Activated naive CD4-positive, alpha-beta T cell treated with anti-CD3 and anti-CD28 coated beads, Interleukin-2, amount 50 U/mL, for 24 hours (primary cell): ENCODE data around the gene IL20RA.
A peak's percentile ranks its signal among the peaks of the same experiment; 100 is the strongest.

Experiments
- H3K27ac Mint-ChIP-seq: one replicate; pipeline ENCODE4 v1.8.0; 2021; ENCODE audit warnings: mild to moderate bottlenecking, mixed read lengths
- H3K27me3 Mint-ChIP-seq: one replicate; pipeline ENCODE4 v1.8.0; 2021; ENCODE audit warnings: mixed read lengths
- H3K36me3 Mint-ChIP-seq: one replicate; pipeline ENCODE4 v1.8.0; 2021; ENCODE audit warnings: mixed read lengths
- H3K4me1 Mint-ChIP-seq: one replicate; pipeline ENCODE4 v1.8.0; 2021; ENCODE audit warnings: mixed read lengths
- H3K4me3 Mint-ChIP-seq: one replicate; pipeline ENCODE4 v1.8.0; 2021; ENCODE audit warnings: mild to moderate bottlenecking, mixed read lengths
- H3K9me3 Mint-ChIP-seq: one replicate; pipeline ENCODE4 v1.8.0; 2021; ENCODE audit warnings: mixed read lengths

Gene IL20RA

DNA sequence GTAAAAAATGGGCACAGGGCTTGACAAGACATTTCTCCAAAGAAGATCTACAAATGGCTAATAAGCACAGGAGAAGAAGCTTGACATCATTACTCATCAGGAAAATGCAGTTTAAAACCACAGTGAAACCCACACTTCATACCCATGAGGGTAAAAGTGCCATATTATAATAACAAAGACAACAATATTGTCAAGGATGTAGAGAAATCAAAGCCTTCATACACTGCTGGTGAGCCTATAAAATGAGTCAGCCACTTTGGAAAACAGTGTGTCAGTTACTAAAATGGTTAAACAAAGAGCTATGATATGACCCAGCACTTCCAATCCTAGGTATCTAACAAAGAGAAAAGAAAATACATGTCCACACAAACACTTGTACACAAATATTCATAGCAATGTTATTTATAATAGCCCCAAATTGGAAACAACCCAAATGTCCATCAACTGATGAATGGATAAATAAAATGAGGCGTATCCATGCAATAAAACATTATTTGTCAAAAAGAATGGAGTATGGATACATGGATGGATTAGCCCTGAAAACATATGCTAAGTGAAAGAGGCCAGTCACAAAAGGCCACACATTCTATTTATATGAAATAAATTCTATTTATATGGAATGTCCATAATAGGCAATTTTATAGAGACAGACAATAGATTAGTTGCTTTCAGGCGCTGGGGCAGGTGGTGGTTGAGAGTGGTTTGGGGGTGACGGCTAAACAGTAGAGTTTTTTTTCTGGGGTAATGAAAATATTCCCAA, 11.5 kb upstream of the IL20RA start:
- H3K4me1 Mint-ChIP-seq, result no peaks in the 10 kb centered on the region
- no peaks in the 10 kb centered on the region for H3K36me3 Mint-ChIP-seq
- no peak overlapping the region for H3K27ac Mint-ChIP-seq
- no peaks in the 10 kb centered on the region for H3K9me3 Mint-ChIP-seq
- no peak overlapping the region for H3K4me3 Mint-ChIP-seq
- peaks cover 11% of the 10 kb centered on the region for H3K27me3 Mint-ChIP-seq

- Mint-ChIP-seq H3K27me3 (peaks cover 35% of the 10 kb centered on the region), H3K36me3 (no peaks in the 10 kb centered on the region), H3K27ac (no peak overlapping the region), H3K9me3 (no peaks in the 10 kb centered on the region), H3K4me3 (no peak overlapping the region), H3K4me1 (no peaks in the 10 kb centered on the region)
Observed at GRCh38 chr6:137051790-137052472, 7.2 kb upstream of the IL20RA start.

GRCh38 chr6:137049095-137049494, 4.3 kb upstream of the IL20RA start:
- no peaks in the 10 kb centered on the region for H3K9me3 Mint-ChIP-seq
- no peak overlapping the region for H3K4me3 Mint-ChIP-seq

DNA sequence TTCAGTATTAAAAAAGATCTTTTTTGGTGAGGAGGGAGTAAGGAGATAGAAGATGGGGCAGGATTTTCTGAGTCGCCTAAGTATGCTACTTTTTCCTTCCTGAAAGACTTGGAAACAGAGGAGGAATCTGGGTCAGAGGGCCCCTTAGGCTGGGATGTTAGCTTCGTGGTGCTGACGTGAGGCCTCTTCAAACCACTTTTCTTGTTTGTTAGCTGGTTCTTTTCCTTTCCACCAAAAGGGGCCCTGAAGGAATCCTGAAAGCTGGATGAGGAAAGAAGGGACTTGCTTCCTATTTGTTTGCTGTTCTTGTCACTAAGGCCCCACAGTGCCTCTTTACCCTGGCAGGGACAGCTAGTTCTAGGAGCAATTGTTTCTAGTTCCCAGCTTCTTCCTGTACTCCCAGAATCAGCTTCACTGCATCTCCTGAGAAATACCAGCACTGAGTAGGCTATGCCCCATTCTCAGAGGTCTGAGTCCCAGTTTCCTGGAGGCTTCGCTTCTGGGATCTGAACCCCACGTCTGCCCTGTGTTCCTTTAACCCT, 2.2 kb upstream of the IL20RA start:
- H3K4me3 Mint-ChIP-seq, result no peak overlapping the region
- no peaks in the 10 kb centered on the region for H3K36me3 Mint-ChIP-seq
- H3K9me3 Mint-ChIP-seq, result no peaks in the 10 kb centered on the region
- peaks cover 58% of the 10 kb centered on the region for H3K27me3 Mint-ChIP-seq
- no peak overlapping the region for H3K27ac Mint-ChIP-seq
- peaks cover 4% of the 10 kb centered on the region for H3K4me1 Mint-ChIP-seq

More at GRCh38 chr6:137049095-137049494, 4.3 kb upstream of the IL20RA start:
- peaks cover 4% of the 10 kb centered on the region for H3K4me1 Mint-ChIP-seq
- peaks cover 45% of the 10 kb centered on the region for H3K27me3 Mint-ChIP-seq
- H3K36me3 Mint-ChIP-seq, result no peaks in the 10 kb centered on the region
- no peak overlapping the region for H3K27ac Mint-ChIP-seq

- peak overlapping the region; percentile 61 for H3K4me3 Mint-ChIP-seq
- peaks cover 4% of the 10 kb centered on the region for H3K4me1 Mint-ChIP-seq
- H3K27ac Mint-ChIP-seq, result no peak overlapping the region
- peaks cover 60% of the 10 kb centered on the region for H3K27me3 Mint-ChIP-seq
- H3K36me3 Mint-ChIP-seq, result no peaks in the 10 kb centered on the region
- H3K9me3 Mint-ChIP-seq, result no peaks in the 10 kb centered on the region
Observed at GRCh38 chr6:137045222-137045789, 541 bp upstream of the IL20RA start.

GRCh38 chr6:137043710-137044365, 927 bp downstream of the IL20RA start:
- Mint-ChIP-seq H3K36me3 (no peaks in the 10 kb centered on the region), H3K27me3 (peaks cover 66% of the 10 kb centered on the region), H3K27ac (no peak overlapping the region)

DNA sequence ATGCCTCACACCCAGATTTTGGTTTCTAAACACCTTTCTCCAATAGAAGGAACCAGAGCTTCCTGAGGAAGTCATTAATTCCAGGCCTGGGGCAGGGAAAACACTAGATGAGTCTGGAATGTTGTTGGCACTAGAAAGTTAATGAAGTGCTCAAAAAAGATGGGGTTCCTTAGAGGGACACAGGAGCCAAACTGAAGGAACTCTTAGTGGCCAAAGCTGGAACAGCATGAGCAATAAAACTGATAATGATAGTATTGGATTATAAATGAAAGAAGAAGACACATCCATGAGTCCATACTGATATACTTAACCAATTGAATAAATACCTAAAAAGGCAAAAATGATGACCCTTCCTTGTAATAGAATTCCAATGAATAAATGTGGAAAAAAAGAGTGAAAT, 4.4 kb downstream of the IL20RA start:
- Mint-ChIP-seq H3K36me3 (no peaks in the 10 kb centered on the region), H3K4me3 (no peak overlapping the region), H3K4me1 (peaks cover 4% of the 10 kb centered on the region), H3K27me3 (peaks cover 58% of the 10 kb centered on the region), H3K9me3 (no peaks in the 10 kb centered on the region), H3K27ac (no peak overlapping the region)

More at GRCh38 chr6:137043710-137044365, 927 bp downstream of the IL20RA start:
- peaks cover 4% of the 10 kb centered on the region for H3K4me1 Mint-ChIP-seq
- peak overlapping the region; percentile 82 for H3K4me3 Mint-ChIP-seq
- no peaks in the 10 kb centered on the region for H3K9me3 Mint-ChIP-seq

DNA sequence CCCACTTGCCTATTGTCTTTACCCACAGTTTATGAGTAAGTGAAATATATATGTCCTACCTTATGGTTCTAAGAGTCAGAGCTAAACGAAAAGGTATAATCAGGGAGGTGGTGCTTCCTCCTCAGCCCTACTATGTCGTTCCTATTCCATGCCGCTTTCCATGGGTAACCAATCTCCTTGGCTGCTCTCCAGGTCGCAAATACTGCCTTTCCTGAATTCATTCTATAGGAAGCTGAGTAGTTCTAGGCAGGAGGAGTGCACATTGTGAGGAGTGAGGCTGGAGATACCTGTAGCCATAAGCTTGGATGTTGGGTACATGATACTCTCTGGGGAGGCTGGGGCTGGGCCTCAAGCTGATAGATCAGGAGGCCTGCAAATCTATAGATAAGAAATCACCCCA, 5.8 kb downstream of the IL20RA start:
- H3K4me3 Mint-ChIP-seq, result no peak overlapping the region
- H3K27me3 Mint-ChIP-seq, result peaks cover 54% of the 10 kb centered on the region
- H3K36me3 Mint-ChIP-seq, result no peaks in the 10 kb centered on the region
- H3K4me1 Mint-ChIP-seq, result peaks cover 1% of the 10 kb centered on the region
- no peak overlapping the region for H3K27ac Mint-ChIP-seq
- no peaks in the 10 kb centered on the region for H3K9me3 Mint-ChIP-seq

- no peak overlapping the region for H3K4me3 Mint-ChIP-seq
- H3K9me3 Mint-ChIP-seq, result no peaks in the 10 kb centered on the region
- peaks cover 10% of the 10 kb centered on the region for H3K4me1 Mint-ChIP-seq
- no peaks in the 10 kb centered on the region for H3K36me3 Mint-ChIP-seq
- H3K27me3 Mint-ChIP-seq, result peaks cover 41% of the 10 kb centered on the region
- H3K27ac Mint-ChIP-seq, result no peak overlapping the region
Observed at GRCh38 chr6:137036566-137037300, 8.0 kb downstream of the IL20RA start.

GRCh38 chr6:137033828-137034227, 10.9 kb downstream of the IL20RA start:
- H3K27me3 Mint-ChIP-seq, result peaks cover 24% of the 10 kb centered on the region
- H3K27ac Mint-ChIP-seq, result no peak overlapping the region

DNA sequence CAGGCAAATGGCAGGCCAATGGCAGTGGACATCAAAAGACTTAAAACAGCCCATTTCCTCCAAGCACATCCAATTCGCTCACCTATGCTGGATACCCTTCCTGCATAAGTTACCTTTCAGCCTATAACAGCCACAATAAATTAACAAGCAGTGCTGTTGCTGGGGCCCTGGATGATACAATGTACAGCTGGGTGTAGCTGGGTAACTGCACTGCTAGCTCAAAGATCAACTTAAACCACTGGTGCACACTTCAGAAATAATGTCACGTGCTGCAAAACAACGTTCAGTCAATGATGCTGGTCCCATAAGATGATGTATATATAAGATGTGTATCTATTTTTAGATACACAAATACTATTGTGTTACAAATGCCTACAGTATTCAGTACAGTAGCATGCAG, 13.6 kb downstream of the IL20RA start:
- H3K36me3 Mint-ChIP-seq, result no peaks in the 10 kb centered on the region
- H3K27ac Mint-ChIP-seq, result no peak overlapping the region
- H3K27me3 Mint-ChIP-seq, result peaks cover 25% of the 10 kb centered on the region

More at GRCh38 chr6:137033828-137034227, 10.9 kb downstream of the IL20RA start:
- Mint-ChIP-seq H3K4me1 (peaks cover 10% of the 10 kb centered on the region), H3K4me3 (no peak overlapping the region), H3K9me3 (no peaks in the 10 kb centered on the region), H3K36me3 (no peaks in the 10 kb centered on the region)

DNA sequence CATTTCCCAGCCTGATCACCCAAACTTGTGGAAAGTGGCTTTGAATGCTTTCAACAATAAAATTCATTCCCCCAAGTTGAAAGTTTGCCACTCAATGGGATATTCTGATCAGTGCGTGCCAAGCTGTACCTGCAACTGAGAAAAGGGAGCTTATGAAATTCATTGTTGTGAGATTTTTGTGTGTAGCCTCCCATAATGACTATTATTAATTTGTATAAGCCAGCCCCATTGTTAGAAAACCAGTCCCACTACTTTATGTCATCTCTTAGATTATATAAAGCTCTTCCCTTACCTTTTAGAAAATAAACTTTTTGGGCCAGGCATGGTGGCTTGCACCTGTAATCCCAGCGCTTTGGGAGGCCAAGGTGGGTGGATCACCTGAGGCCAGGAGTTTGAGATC, 15.9 kb downstream of the IL20RA start:
- Mint-ChIP-seq H3K27me3 (peaks cover 22% of the 10 kb centered on the region), H3K4me3 (no peak overlapping the region)

More for the DNA sequence above, 13.6 kb downstream of the IL20RA start:
- H3K9me3 Mint-ChIP-seq, result no peaks in the 10 kb centered on the region
- H3K4me1 Mint-ChIP-seq, result peaks cover 10% of the 10 kb centered on the region
- H3K4me3 Mint-ChIP-seq, result no peak overlapping the region

GRCh38 chr6:137025786-137026730, 18.7 kb downstream of the IL20RA start:
- peaks cover 28% of the 10 kb centered on the region for H3K27me3 Mint-ChIP-seq
- H3K27ac Mint-ChIP-seq, result no peak overlapping the region
- no peaks in the 10 kb centered on the region for H3K9me3 Mint-ChIP-seq
- H3K4me3 Mint-ChIP-seq, result no peak overlapping the region
- H3K4me1 Mint-ChIP-seq, result no peaks in the 10 kb centered on the region
- no peaks in the 10 kb centered on the region for H3K36me3 Mint-ChIP-seq

More for the DNA sequence above, 15.9 kb downstream of the IL20RA start:
- H3K4me1 Mint-ChIP-seq, result peaks cover 8% of the 10 kb centered on the region
- H3K36me3 Mint-ChIP-seq, result no peaks in the 10 kb centered on the region
- no peaks in the 10 kb centered on the region for H3K9me3 Mint-ChIP-seq
- H3K27ac Mint-ChIP-seq, result no peak overlapping the region
